Fibroblast of the aortic adventitia (primary cell): ENCODE measurements around the gene GK. TPM values are rescaled to one million over a fixed set of nuclear protein-coding genes. Genes with fewer than 3 reads are reported as not detected.

ENCODE experiments used
- DNase-seq: peaks from one replicate; pipeline ENCODE4 v3.0.0-alpha.2; 2010; ENCODE audit warnings: low read depth
- H3K4me3 ChIP-seq: 2 replicates; pipeline ENCODE4 v1.5.1; 2011; ENCODE audit warnings: low read depth, mild to moderate bottlenecking, control low read depth, low read length, moderate library complexity
- CTCF ChIP-seq: IDR thresholded peaks from 2 replicates; pipeline ENCODE4 v1.5.1; 2011; ENCODE audit warnings: mild to moderate bottlenecking, low read length, control low read depth, inconsistent platforms; ENCODE audit not compliant: insufficient read depth
- total RNA-seq: library from RNA; depleted of rRNA; stranded (reverse); fragments of >200 nt; gene quantifications from 2 replicates; pipeline ENCODE4 v1.2.3, GENCODE V29; 2012; ENCODE audit warnings: low replicate concordance

GK gene
- total RNA-seq, 1 donor: 17.7 TPM

- DNase-seq: peak; percentile 13
- H3K4me3 ChIP-seq: peak overlapping the region; percentile 20
- TF ChIP-seq CTCF: no peak
These were observed 1.9 kb downstream of the GK start for GRCh38 chrX:30654989-30655607.

DNA sequence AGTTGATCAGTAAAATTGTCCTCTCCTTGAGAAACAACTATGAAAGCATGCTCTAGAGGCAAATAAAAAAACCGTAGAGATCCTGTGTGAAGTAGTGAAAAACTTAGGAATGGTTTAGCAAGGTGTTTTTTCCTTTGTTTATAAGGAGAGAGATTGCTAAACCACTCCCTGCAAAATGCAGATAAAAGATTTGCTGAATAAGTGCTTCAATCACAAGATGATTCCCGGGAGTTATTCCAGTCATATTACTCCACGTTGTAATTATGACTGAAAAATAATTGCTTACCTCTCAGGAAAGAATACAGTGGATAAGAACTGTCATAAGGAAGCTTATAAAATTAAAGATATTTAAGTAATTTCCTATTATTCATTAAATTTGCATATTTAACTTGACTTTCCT lies 2.8 kb downstream of the GK start:
- H3K4me3 ChIP-seq: no peak overlapping the region
- TF ChIP-seq CTCF: no peak
- no peak for DNase-seq

DNA sequence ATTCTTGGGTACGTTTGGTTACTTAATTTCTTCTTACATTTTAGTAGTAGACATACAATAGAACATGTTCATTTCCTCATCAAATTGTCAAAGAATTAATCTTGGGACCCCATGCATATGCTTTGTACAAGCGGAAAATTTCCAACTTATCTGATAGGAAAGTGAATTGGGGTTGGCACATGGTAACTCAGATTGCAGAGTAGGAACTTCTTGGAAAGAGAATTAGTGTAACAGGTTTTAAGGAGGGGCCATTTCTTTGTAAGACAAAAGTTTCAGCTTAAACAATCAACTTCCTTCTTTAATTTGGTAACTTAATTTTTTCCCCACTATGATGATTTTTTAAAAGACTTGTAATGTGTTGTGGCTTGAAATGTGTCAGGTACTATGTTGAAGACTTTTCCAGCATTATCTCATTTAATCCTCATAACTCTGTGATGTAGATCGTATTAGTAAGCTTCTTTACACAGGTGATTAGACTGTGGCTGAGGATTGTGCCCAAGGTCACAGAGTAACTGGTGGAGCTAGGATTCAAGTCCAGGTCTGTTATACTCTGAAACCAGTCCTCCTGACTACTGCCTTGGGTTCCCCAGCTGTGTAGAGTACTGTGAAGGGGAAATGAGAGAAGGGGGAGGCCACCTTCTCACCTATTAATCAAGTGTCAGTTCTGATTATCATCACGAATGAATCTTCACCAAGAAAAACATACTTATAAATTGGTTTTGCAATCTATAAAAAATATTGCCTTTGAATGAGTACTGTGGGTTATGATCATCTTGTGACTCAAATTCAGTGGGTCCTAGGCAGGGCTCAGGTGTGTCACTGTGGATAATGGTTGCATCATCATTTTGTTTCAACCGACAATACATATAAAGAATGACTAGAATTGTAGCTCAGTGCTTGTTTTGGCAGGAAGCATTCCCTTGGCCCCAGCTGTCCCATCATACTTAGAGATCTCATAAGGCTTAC lies 4.3 kb downstream of the GK start:
- peak; percentile 63 for DNase-seq
- TF ChIP-seq CTCF: no peak
- H3K4me3 ChIP-seq: no peak overlapping the region

DNA sequence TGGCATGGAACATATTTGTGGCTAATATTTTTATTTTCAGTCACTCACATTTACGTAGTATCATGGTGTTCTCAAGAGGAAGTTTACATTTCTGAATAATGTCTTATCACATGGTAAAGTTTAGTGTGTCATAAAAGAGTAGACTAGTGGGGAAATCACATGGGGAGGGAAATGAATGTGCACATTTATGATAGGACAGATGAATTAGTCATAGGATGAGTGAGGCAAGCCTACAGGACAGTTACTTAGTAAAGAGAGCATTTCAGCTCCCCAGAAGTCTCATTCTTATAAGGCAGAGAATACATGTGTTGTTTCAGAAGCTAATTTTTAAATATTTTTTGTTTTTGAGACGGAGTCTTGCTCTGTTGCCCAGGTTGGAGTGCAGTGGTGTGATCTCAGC lies 6.2 kb downstream of the GK start:
- H3K4me3 ChIP-seq: no peak overlapping the region
- no peak for TF ChIP-seq CTCF
- DNase-seq: peak; percentile 82

DNA sequence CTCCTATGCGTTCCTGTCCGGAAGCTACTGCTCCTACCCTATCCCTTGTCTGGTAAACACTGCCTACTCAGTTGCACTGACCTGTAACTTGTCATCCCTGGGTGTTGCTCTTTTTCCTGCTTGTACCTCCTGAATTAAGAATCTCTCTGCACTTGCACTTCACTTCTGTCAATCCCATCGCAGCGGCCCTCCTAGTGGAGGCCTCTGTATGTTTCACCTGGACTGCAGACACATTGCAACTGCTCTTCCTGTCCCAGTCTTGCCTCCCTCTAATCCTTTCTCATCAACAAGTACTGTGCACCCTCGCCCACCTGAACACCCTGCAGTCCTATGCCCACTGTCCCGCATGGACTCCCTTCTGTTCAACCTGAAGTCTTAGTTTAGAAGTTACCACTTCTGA lies 8.0 kb downstream of the GK start:
- no peak for TF ChIP-seq CTCF
- H3K4me3 ChIP-seq: no peak overlapping the region
- DNase-seq: no peak

- no peak overlapping the region for H3K4me3 ChIP-seq
- no peak for TF ChIP-seq CTCF
- DNase-seq: no peak
These were observed 10.1 kb downstream of the GK start for GRCh38 chrX:30663322-30663721.
